ENCODE results near the gene PAQR8.

DNA sequence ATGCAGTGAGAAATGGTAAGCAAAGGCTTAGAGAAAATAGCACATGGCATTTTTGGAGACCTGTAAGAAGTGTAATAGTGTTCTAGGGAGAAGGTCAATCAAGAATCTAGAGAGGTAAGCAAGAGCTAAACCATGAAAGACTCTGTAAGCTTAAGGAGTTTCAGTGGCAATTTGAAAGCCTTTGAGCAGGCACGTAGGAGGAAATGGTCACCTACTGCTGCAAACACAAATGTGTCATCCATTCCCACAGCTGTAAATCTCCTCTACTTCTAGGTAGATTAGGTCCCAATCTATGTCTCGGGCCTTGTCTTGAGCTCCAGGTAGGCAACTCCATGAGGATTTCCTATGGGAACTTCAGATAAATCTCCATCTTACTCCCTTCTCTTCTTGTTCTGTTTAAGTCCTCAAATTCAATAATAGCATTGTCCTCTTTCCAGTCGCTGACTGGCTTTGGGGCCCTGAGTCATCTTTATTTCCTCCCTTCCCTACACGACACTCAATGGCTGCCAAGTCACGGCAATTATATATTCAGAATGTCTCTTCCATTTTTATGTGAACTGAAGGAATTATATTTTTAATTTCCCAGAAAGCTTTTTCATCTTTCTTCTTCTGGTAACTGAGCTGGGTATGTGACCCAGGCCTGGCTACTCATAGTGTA, 24.2 kb upstream of the PAQR8 start:
- TF ChIP-seq, protein P1, sequence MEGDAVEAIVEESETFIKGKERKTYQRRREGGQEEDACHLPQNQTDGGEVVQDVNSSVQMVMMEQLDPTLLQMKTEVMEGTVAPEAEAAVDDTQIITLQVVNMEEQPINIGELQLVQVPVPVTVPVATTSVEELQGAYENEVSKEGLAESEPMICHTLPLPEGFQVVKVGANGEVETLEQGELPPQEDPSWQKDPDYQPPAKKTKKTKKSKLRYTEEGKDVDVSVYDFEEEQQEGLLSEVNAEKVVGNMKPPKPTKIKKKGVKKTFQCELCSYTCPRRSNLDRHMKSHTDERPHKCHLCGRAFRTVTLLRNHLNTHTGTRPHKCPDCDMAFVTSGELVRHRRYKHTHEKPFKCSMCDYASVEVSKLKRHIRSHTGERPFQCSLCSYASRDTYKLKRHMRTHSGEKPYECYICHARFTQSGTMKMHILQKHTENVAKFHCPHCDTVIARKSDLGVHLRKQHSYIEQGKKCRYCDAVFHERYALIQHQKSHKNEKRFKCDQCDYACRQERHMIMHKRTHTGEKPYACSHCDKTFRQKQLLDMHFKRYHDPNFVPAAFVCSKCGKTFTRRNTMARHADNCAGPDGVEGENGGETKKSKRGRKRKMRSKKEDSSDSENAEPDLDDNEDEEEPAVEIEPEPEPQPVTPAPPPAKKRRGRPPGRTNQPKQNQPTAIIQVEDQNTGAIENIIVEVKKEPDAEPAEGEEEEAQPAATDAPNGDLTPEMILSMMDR (conservative IDR thresholded peaks at IDR 0.05) = no peak
- no peak for TF ChIP-seq ZFX (IDR thresholded peaks at IDR 0.05)

Measured in C4-2B (cell line).